Stimulated activated CD4-positive, alpha-beta T cell treated with anti-CD3 and anti-CD28 coated beads, Interleukin-1b, Interleukin-23, amount 100 ng/mL, for 24 hours (primary cell): Measurements from ENCODE around the gene SKI.
A peak's percentile ranks its signal among the peaks of the same experiment; 100 is the strongest.

ENCODE experiments used
- DNase-seq, 4 experiments: peaks; one replicate each; pipeline ENCODE4 v3.0.0-alpha.2; 2020; ENCODE audit warnings: low read depth in 4 of 4, low spot score in 1 of 4

Gene SKI

DNA sequence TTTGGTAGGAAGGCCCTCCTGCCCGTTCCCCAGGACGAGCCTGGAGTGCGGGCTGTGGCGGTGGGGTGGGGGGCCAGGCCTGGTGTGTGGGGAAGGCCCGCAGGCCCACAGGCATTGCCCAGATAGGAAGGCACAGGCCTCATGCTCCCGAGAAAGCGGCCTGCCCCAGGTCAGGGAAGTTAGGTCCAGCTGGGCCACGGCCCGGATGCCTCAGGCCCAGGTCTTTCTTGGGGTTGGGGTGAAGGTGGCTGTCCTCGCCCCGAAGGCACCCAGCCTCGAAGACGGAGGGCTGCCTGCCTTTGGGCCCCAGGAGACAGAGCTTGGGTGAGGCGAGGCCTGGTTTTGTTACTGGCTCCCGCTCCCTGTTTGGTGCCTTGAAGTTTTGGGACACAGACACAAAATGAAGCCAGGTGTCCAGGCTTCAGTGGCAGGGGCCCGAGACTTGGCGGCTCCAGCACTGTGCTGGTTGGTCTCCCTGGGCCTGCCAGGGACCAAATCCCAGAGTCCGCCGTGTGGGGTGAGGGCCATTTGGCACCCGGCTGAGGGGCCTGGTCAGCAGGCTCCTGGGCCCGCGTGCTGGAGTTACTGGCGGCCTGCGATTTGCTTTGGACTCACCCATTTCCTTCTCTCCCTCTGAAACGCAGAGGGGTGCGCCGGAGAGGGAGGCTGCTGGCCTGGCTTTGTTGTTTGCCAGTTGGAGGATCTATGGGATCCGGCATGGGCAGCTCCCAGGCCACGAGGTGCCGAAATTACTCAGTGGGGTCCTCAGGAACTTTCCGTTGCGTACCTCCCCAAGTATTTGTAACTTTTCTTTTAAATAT, 2.0 kb downstream of the SKI start:
- DNase-seq = no peak

DNA sequence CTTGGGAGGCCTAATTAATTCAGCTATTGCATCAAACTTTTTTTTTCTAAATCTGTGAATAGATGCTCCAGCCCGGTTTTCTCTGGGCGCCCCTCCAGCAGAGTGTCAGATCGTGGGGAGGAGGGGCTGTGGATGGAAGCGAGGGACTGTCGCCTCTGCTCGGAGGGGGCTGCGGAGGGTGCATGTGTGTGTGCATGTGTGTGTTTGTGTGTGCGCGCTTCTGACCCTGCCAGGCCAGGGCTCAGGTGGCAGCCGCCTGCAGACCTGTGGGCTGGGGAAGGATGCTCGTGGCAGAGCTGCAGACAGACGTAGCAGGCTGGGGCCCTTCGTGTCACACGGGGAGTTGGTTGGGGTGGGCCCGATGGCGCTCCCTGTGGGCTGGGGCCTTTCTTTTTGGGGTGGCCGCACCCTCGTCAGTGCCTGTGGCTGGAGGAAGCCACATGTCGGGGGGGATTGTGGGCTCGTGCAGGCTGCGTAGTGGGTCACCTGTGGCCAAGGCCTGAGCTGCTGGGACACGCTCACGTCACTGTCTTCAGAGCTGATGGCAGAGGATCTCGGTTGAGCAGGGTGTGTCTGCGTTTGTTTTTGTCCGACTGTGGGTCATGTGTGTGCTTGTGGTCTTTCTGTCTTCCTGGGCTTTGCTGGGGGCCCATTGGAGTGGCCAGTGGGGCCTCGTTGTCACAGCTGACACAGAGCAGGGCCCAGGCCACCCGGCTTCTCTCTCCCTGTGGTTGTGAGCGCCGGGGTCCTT, 2.8 kb downstream of the SKI start:
- no peak for DNase-seq

DNA sequence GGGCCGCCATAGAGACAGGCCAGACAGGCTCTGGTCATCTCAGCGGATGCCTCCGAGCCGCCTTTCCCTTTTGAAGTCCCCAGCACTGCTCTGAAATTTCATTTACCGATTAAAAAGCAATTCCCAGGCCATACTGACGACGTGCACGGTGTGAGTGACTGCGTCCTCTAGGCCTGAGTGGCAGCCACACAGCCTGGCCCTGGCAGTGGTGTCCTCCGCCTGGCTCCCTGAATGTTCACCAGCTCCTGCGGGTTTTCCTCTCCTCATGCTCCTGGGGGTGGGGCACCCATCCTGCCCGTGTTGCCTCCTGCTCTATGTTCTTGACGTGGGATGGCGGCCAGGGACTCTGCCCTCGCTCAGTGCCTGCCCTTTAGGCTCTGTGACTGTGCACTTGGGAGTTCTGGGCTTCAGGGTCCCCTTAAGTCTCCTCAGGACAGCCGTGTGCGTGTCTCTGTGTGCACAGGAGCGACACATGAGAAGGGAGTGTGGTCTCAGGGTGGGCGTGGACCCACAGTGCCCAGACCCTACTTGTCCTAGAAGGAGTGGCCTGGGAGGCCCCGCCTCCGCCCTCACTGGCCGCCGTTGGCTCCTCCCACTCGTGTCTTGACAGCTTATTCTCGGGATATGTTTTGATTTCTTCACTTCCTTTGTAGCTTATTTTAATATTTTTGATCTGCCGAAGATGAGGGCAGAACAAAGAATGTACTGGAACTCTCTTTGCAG, 3.6 kb downstream of the SKI start:
- peak in 1 of 4 experiments; percentile 72 for DNase-seq

DNA sequence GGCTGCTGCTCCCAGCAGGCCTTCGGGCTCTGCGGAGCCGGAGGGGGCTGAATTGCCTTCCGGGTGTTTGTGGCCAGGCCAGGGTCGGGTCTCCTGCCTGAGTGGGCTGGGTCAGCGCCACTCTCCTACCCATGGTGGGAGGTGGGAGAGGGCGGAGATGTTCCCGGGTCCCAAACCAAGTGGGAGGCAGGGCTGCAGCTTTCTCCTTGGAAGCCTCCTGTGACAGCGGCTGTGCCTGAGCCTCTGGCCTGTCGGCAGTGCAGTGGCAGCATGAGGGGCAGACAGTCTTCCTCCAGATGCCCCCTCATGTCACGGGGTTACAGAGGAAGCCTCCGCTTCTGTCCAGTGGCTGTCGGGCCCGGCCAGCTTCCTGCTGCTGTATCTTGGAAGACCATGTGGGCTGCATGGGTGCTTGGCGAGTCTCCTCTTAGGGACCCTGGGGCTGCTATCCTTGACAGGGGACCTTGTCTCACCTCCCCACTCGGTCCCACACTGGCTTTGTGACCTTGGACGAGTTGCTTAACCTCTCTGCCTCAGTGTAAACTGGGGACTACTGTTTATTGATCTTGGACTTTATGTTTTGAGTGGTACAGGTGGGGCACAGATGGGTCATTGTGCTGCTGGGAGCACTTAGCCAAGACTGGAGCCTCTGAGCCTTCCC, 4.3 kb downstream of the SKI start:
- DNase-seq = no peak

DNA sequence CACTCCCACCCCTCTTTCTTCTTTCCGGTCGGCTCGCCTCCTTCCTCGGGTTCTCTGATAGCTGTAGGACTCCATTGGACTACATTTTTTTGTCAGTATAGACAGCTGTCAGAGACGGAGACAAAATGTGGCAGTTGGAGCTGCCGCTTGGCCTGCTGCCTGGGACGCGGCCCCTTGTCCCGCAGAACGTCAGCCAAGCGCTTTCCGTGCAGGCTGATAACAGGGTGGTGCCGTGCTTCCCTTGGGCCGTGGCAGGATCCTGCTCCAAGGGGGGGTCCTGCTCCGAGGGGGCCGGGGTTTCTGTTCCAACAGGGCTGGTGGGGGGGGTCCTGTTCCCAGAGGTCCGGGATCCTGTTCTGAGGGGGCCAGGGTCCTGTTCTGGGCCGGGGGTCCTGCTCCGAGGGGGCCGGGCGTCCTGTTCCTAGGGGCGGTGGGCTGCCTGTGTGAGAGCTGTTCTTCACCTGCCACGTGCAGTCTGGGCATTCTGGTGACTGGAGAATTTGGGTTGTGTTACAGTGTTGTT, 4.9 kb downstream of the SKI start:
- DNase-seq = no peak

DNA sequence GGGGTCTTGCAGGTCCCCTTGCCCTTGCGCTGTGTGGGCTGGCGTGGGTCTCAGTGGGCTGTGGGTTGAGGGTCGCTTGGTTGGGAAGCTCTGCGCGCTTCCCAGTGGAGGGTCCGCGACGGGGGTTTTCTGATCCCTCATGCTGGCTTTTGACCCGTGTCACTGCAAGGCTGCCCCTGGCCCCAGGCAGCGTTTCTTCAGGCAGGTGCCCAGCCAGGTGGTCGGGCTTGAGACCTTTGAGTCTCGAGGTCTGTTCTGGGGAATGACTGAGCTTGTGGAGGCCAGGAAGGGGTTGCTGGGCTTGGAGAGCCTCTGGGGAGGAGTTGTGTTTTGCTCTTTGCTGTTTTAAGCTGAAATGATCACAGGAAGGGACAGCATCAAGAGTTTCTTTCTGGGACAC, 5.3 kb downstream of the SKI start:
- no peak for DNase-seq

DNA sequence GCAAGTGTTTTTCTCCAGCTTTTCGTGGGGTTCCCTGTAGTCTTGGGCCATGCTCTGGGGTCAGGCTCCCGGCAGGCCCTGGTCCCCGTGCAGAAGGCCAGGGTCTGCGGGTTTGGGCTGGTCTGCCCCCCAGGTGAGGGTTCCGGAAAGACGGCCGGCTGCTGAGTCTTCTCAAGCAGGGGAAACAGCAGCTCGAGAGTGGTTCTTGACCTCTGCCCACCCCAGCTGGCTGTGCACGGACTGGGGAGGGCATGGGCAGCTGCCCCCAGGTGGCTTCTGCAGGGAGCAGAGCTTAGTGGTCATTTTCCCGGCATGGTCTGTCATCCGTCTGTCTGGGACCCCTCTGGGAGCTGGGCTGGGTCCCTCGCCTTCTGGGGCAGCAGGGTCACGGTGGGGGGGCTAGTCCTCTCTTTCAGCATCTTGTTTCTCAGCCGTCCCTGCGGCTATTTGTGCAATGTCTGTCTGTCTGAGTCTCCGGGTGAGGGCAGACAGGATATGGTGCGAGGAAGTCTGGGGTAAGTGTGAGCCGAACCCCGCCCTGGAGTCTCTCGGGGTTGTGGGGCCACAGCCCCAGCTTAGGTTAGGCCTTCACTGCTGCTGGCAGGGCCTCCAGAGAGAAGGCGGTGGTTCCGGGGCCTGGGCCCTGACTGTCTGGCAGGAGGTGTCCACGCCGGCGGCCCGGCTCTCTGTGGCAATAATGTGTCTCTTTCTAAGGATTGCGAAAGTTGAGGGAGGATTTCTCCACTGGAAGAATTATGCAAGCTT, 6.1 kb downstream of the SKI start:
- no peak for DNase-seq

DNA sequence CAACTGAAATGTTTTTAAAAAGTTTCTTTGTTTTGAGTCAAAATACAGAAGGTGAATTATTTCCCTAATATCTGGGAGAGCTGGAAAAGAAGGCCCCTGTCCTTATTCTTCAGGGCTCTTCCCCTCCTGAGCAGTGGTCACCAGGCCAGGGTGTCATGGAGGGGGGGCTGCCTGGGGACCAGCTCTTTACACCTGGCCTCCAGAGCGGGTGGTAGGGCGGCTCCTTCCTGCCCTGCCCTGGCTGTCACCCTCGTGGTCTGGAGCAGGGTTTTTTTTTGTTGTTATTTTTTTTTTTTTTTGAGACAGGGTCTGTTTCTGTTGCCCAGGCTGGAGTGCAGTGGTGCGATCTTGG, 6.6 kb downstream of the SKI start:
- DNase-seq = no peak

DNA sequence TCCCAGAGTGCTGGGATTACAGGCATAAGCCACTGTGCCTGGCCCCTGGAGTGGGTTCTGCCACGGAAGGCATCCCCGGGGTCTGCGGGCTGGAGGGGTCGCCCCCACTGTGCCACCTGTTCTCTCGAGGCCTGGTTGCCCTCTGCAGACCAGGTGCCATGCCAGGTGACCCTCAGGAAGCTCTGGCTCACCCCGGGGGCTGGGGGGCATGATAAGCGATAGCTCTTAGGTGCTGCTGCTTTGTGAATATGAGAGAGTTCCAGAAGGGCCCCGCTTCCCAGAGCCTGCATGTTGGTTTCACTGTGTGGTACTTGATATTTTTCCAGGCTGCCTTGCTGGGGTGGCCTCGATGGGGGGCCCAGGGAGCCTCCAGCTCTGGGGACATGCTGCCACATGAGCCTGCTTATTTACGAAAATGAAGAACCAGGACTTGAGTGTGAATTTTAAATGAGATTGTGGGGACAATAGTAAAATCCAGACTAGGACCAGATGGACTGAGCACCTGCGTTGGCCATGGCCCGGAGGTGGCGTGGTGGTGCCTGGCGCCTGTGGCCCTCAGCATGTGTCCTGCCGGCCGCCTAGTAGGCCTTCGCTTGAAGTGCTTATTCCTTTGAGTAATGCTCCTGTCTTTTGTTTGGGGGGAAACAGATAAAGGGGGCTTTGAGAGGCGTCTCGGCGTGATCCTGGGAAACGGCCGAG, 7.3 kb downstream of the SKI start:
- no peak for DNase-seq

DNA sequence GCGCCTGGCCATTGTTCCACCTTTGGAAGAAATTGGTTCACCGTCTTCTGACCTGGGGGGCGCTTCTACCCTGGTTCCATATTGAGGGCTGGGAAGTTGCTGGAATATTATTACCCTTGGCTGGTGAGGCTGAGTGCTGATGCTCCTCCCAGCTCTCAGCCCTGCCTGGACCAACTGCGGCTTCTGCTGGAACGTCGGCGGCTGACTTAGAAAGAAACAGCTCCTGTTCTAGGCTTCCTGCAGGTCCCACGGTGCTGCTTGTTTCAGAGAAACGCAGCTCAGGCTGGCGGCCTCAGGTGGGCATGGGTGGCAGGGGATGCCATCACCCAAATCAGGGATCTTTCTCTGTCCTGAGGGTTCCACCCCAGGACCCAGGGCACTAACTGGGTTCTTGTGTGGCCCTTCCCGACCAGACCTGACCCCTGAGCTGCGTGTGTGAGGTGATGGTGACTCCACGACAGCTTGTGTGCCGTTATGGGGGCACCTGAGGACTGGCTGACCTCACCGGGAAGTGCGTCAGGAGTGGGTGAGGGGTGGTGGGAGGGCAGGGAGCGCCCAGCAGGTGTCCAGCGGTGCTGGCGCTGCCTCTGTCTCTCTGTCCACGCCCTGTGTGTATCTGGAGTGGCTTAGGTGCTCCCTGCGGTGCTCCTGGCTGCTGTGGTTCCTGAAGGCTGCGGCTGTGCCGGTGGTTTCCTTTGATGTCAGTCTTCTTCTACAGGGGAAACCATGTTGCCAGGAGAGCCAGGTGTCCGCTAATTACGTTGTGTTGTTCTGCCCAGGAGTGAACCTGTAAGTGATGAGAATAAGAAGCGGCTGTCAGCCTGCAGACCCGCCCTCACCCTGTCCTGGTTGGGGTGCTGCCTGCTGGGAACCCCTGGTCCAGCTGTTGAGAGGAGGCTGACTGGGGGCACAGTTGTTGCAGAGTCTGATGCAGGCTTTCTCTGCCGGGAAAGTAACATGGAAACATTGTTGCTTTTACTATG, 8.9 kb downstream of the SKI start:
- no peak for DNase-seq

DNA sequence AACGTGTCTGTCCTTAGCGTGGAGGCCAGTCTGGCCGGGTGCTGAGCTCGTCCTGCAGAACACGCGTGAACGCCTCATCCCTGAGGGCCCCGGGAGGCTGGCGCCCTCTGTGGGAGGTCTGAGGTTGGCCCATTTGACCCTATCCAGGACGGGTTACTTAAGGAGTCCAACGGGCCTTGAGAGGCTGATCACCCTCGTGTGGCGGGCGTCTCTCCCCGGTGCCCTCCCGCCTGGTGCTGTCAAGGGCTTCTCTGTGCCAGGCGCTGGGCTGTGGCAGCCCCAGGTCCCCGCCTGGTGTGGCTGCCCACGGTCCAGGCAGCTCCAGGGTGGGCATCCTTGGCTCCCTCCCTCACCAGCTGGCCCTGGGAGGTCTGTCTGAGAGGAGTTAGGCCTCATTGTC, 9.7 kb downstream of the SKI start:
- no peak for DNase-seq

DNA sequence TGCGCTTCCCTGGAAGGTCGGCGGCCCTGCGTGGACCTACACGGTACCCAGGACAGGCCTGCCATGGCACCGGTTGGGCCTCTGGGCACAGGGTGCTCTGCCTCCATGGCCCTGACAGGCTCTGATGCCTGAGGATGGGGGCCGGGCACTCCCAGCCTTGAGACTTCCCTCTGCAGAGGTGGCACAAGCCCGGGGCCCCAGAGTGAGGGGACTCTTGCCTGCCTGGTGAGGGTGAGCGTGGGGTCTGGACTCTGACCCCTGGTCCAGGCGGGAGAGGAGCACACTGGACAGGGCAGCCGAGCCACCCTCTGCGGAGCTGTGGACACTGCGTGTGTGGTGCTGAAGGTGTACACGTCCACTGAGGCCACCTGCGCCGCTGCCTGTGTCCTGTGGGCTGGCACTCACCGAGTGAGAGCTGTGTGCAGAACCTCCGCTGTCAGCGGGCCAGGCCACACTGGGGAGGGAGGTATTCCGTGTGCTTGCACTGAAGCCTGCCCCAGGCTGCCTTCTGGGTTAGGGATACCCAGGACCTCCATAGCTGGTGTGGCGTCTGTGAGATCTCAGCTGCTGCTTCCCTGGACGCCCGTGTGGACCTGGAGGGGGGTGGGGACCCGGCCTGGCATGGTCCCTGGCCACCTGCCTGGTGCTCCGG, 10.4 kb downstream of the SKI start:
- no peak for DNase-seq

DNA sequence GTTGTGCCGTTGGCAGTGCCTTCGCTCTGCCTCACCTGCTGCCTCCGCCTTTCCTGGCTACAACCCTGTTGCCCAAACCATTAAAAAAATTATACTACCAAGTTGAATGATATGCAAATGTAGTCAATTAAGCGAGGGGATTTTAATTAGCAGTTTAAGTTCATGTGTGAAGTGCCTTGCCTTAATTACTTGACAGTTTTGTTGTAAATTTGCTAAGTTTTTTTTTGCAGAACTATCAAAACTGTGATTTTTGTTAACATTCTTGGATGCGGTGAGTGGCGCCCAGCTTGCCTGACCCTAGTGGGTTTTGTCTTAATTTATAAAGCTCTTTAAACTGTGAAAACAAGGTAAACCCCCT, 10.9 kb downstream of the SKI start:
- no peak for DNase-seq

DNA sequence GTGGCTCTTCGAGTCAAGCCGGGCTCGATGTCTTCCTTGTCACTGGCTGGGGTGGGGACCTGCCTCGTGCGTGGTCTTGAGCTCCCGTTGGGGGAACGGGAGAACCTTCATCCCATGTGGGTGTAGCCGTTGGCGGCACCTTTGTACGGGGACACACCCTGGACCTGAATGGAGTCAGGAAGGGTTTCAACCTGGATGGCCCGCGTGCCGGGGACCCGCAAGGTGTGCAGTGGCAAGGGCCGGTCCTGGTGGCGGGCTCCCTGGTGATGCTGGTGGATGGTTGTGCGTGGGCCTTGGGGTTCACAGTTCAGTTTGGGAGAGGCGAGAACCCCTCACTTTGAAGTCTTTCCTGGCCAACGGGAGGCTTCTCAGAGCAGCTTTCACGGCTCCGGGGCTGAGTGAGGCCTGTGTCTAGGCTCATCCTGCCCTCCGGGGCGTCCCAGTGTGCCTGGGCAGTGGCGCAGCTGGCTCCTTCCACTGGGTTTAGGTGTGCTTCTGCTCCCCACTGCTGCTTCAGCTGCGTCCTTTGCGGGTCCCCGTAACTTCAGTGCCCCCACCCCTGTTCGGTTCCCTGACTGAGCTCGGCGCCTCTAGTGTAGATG, 11.4 kb downstream of the SKI start:
- DNase-seq = no peak

DNA sequence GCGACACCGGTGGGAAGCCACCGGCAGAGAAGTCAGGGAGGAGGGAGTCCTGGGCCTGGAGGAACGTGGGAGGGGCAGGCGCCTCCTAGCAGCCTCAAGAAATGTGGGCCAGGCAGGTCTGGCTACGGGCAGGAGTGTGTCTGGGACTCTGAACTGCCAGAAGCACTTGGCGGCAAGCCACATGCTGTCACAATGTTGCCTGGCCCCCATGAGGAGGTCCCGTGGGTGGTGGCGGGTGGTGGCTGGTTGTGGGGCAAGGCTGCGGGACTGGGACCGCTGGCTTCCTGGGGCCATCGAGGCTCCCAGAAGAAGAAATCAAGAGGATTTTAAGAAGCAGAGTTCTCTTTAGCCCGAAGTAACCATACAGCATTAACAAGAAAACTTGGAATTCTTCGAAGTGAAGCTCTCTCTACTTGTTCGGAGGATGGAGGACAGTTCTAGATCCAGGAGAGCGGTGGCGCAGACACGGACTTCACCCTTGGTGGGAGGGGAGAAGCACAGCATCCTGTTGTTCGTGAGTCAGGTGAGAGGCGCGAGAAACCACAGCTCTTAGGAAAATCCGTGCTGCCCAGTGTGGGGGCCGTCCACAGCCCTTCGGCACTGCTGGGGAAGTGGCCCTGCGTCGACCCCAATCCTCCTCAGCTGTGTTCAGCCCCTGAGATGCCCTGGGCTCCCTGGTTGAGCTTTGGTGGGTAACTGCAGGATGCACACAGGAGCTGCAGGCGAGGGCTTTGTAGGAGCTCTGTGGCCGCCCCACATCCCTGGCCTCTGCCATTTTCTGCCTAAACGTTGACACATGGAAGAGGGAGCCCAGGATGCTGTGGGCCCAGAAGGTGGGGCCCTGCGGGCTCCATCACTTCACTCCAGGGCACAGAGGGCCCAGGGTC, 12.4 kb downstream of the SKI start:
- DNase-seq = no peak

DNA sequence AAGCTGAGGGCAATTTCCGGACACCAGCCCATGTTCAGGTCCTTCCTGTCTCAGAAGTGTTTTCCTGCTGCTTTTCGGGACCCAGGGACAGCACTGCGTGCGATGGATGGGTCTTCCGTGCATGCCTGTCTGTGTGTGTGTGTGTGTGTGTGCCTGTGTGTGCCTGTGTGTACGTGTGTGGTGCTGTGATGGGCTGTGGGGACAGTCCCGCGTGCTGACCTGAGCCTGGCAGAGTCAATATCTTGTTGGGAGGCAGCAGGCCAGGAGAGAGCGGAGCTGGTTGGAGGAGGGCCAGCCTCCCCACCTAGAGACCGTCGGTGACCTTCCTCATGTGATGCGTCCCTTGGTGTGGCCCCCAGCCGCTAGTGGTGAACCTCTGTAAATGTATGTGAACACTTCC, 13.7 kb downstream of the SKI start:
- no peak for DNase-seq
